Vagina (tissue), 2 donors: ENCODE data around the gene STAU1. TPM values are rescaled to one million over a fixed set of nuclear protein-coding genes. Genes with fewer than 3 reads are reported as not detected.

ENCODE experiments used
- DNase-seq, 2 donors: peaks; one replicate each; pipeline ENCODE4 v3.0.0-alpha.2; 2017; ENCODE audit errors: extremely low spot score in 2 of 2
- H3K27ac ChIP-seq: fragments of 200-600 bp; sonication (generic); one replicate; pipeline ENCODE4 v1.5.1; 2019
- H3K27me3 ChIP-seq: fragments of 200-600 bp; sonication (generic); one replicate; pipeline ENCODE4 v1.5.1; 2019
- H3K36me3 ChIP-seq, 2 donors: fragments of 200-600 bp; sonication (generic); one replicate each; pipeline ENCODE4 v1.5.1; 2017 to 2019
- H3K4me1 ChIP-seq: fragments of 200-600 bp; sonication (generic); one replicate; pipeline ENCODE4 v1.5.1; 2019
- H3K4me3 ChIP-seq, 2 donors: fragments of 200-600 bp; sonication (generic); 1 replicate in 1 of 2; 2 replicates in 1 of 2; pipeline ENCODE4 v1.5.1; 2016 to 2019
- H3K9me3 ChIP-seq: fragments of 200-600 bp; sonication (generic); one replicate; pipeline ENCODE4 v1.5.1; 2019
- POLR2A ChIP-seq, 2 donors: fragments of 450-650 bp; IDR thresholded peaks; one replicate each; pipeline ENCODE4 v1.6.1; 2017; ENCODE audit warnings: antibody characterized with exemption in 2 of 2, mild to moderate bottlenecking in 2 of 2, moderate library complexity in 2 of 2
- POLR2AphosphoS5 ChIP-seq, 2 donors: sonication (generic); formaldehyde crosslinking; IDR thresholded peaks; one replicate each; pipeline ENCODE4 v1.9.0; 2017; ENCODE audit warnings: antibody characterized with exemption in 2 of 2, mild to moderate bottlenecking in 2 of 2, low read depth in 1 of 2; ENCODE audit not compliant: insufficient read depth in 1 of 2
- intact Hi-C: fragments of 100-400 bp; cut with DNase I; formaldehyde crosslinking; loops from one replicate; pipeline ENCODE4 v1.15.1; 2023
- total RNA-seq: library from RNA; depleted of rRNA; stranded (reverse); fragments of >200 nt; gene quantifications from one replicate; pipeline ENCODE4 v1.2.3, GENCODE V29; 2016
- TF ChIP-seq, protein P1 (sequence below), 3 experiments: fragments of 450-650 bp in 2 of 3; fragments of 200-600 bp in 1 of 3; sonication (generic) in 1 of 3; IDR thresholded peaks; one replicate each; pipeline ENCODE4 v1.5.1; 2017 to 2019; ENCODE audit warnings: antibody characterized with exemption in 3 of 3, mild to moderate bottlenecking in 2 of 3, moderate library complexity in 2 of 3

Gene STAU1
- total RNA-seq, 1 donor from 2014 or later = 68.5 TPM

DNA sequence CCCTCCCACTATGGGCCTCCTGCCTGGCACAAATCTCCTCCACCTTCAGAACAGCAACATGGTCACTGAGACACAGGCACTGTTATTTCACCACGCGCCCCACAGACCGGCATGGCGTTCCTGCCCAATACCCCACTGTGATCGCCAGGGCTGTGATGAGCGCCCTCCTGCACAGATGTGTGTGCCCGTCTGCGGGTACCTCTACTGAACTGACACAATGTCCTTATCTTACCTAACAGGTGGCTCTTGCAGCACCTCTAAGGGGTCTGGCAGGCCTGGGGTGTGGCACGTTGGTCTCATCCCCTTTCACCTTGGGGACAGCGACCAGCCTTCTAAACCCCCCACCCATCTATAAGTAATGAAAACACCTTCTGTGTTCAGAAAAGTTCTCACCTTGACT, 64.2 kb downstream of the STAU1 start:
- H3K27me3 ChIP-seq = no peaks in the 10 kb centered on the region
- no peak overlapping the region for H3K27ac ChIP-seq
- H3K36me3 ChIP-seq = peaks cover 0 to 58% of the 10 kb centered on the region in 2 donors
- intact Hi-C loops = no loop called here
- H3K9me3 ChIP-seq = no peaks in the 10 kb centered on the region
- no peak overlapping the region for H3K4me3 ChIP-seq
- no peaks in the 10 kb centered on the region for H3K4me1 ChIP-seq
- no peak for DNase-seq
- no peak for TF ChIP-seq POLR2AphosphoS5 (IDR thresholded peaks at IDR 0.05; ENCODE audit: insufficient read depth in 1 of 2, low read depth in 1 of 2)
- TF ChIP-seq, protein P1, sequence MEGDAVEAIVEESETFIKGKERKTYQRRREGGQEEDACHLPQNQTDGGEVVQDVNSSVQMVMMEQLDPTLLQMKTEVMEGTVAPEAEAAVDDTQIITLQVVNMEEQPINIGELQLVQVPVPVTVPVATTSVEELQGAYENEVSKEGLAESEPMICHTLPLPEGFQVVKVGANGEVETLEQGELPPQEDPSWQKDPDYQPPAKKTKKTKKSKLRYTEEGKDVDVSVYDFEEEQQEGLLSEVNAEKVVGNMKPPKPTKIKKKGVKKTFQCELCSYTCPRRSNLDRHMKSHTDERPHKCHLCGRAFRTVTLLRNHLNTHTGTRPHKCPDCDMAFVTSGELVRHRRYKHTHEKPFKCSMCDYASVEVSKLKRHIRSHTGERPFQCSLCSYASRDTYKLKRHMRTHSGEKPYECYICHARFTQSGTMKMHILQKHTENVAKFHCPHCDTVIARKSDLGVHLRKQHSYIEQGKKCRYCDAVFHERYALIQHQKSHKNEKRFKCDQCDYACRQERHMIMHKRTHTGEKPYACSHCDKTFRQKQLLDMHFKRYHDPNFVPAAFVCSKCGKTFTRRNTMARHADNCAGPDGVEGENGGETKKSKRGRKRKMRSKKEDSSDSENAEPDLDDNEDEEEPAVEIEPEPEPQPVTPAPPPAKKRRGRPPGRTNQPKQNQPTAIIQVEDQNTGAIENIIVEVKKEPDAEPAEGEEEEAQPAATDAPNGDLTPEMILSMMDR (IDR thresholded peaks at IDR 0.05) = no peak
- no peak for TF ChIP-seq POLR2A (IDR thresholded peaks at IDR 0.05)

GRCh38 chr20:49122920-49123319, 65.2 kb downstream of the STAU1 start:
- Histone ChIP-seq H3K4me3 (no peak overlapping the region), H3K4me1 (no peaks in the 10 kb centered on the region), H3K27me3 (no peaks in the 10 kb centered on the region), H3K36me3 (peaks cover 0 to 66% of the 10 kb centered on the region in 2 donors), H3K9me3 (no peaks in the 10 kb centered on the region), H3K27ac (no peak overlapping the region)
- DNase-seq = no peak
- TF ChIP-seq, protein P1 (IDR thresholded peaks at IDR 0.05) = no peak
- TF ChIP-seq POLR2A (IDR thresholded peaks at IDR 0.05) (no peak), POLR2AphosphoS5 (IDR thresholded peaks at IDR 0.05; ENCODE audit: insufficient read depth in 1 of 2, low read depth in 1 of 2) (no peak)
- intact Hi-C loops = no loop called here

- Histone ChIP-seq H3K9me3 (no peaks in the 10 kb centered on the region), H3K4me3 (no peak overlapping the region), H3K27ac (no peak overlapping the region), H3K36me3 (peaks cover 0 to 89% of the 10 kb centered on the region in 2 donors), H3K27me3 (no peaks in the 10 kb centered on the region), H3K4me1 (no peaks in the 10 kb centered on the region)
- intact Hi-C loops = no loop called here
- no peak for DNase-seq
- TF ChIP-seq, protein P1 (IDR thresholded peaks at IDR 0.05) = no peak
- TF ChIP-seq POLR2A (IDR thresholded peaks at IDR 0.05) (no peak), POLR2AphosphoS5 (IDR thresholded peaks at IDR 0.05; ENCODE audit: insufficient read depth in 1 of 2, low read depth in 1 of 2) (no peak)
Observed at GRCh38 chr20:49119988-49120387, 68.1 kb downstream of the STAU1 start.

DNA sequence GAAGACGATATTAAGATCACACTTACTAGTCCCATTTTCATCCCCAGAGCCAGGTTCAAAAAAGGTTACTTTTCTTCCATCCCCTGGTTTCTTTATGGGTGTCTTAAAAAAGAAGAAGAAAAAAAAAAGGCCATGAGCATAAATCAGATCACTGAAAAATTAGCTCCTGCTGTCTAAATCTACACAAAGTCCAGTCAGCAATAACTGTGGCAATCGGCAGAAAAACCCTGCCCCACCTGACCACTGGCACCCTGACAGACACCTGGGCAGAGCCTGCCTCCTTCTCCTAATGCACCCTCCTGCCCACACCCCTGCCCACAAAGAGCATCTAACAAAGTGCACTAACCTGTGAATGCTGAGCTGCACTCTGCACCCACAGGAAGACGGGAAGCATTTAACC, 69.8 kb downstream of the STAU1 start:
- peaks cover 1 to 88% of the 10 kb centered on the region in 2 donors for H3K36me3 ChIP-seq
- TF ChIP-seq POLR2AphosphoS5 (IDR thresholded peaks at IDR 0.05; ENCODE audit: insufficient read depth in 1 of 2, low read depth in 1 of 2) = no peak
- TF ChIP-seq, protein P1 (IDR thresholded peaks at IDR 0.05) = no peak
- TF ChIP-seq POLR2A (IDR thresholded peaks at IDR 0.05) = no peak
- intact Hi-C loops = no loop called here
- no peaks in the 10 kb centered on the region for H3K4me1 ChIP-seq
- no peak for DNase-seq
- no peaks in the 10 kb centered on the region for H3K9me3 ChIP-seq
- no peak overlapping the region for H3K27ac ChIP-seq
- H3K27me3 ChIP-seq = no peaks in the 10 kb centered on the region
- no peak overlapping the region for H3K4me3 ChIP-seq

DNA sequence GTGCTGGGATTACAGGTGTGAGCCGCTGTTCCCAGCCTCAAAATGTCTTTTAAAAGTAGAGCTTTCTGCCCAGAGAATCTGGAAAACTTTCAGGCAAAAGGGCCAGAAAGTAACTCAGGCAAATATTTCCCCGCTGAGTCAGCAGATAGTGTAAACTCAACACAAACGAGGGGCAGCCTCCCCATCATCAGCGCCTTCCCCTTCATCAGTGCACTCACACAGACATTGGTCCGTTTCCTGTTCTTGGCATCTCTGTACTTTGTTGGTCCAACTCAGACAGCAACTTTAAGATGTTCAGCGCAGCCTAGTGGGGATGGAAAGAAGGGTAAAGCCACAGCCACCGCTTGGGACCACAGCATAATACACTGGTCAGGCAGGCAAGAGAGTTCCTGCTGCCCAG, 72.6 kb downstream of the STAU1 start:
- Histone ChIP-seq H3K9me3 (no peaks in the 10 kb centered on the region), H3K4me1 (no peaks in the 10 kb centered on the region), H3K4me3 (no peak overlapping the region), H3K27ac (no peak overlapping the region), H3K27me3 (no peaks in the 10 kb centered on the region), H3K36me3 (peaks cover 4 to 79% of the 10 kb centered on the region in 2 donors)
- TF ChIP-seq, protein P1 (IDR thresholded peaks at IDR 0.05) = no peak
- TF ChIP-seq POLR2A (IDR thresholded peaks at IDR 0.05) = no peak
- no peak for TF ChIP-seq POLR2AphosphoS5 (IDR thresholded peaks at IDR 0.05; ENCODE audit: insufficient read depth in 1 of 2, low read depth in 1 of 2)
- DNase-seq = no peak
- intact Hi-C loops = no loop called here
